Hematopoietic multipotent progenitor cell treated with erythropoietin and hydrocortisone succinate and interleukin-3 and kit ligand, for 4 days (in vitro differentiated cells): ENCODE results near the gene ZBTB5.
"Not testable (repeated sequence)": the region's sequence is repeated elsewhere in the genome, so short reads cannot be mapped to it uniquely, and the experiment has no call there.

ENCODE experiments used
- DNase-seq: peaks from one replicate; pipeline ENCODE4 v3.0.0-alpha.2; 2015

The ZBTB5 gene

DNA sequence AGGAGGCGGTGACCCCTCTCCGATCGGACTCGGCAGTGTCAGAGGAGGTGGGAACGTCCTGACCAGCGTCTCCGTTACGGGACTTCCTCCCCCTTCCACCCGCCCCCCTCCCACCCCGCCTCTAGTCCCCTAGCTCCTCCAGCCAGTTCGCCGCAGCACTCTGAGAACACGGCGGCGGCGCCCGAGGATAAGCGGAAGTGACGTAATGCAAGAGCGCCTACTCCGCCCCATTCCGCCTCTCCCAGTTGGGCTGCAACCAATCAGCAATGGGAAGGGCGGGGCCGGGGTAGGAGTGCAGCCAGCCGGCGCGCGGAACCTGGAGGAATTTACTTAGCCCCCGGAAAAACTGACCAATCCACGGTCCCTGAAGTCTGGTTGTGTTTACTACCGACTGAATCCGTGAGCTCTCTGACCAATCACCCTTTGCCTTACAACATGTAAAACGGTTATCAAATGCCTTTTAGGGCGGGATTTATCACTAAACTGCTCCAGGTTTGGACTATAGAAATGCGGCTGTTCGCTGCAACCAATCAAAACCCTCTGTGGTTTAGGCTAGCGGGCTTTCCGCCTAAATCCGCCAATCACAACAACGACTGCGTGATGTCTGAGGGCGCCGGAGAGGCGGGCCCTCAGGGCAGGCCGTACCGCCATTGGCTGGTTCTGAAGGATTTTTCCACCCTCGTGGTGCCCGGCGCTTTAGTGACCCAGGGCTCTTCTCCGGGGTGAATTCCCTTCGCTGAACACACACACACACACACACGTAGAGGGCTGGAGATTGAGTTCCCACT lies at the start of gene ZBTB5:
Gene ZBTB5, minus strand, starts transcription at position 202 of the 788 bp plus-strand sequence. CDS start 22,899 bp downstream, outside the sequence.
- DNase-seq = peak; percentile 100

DNA sequence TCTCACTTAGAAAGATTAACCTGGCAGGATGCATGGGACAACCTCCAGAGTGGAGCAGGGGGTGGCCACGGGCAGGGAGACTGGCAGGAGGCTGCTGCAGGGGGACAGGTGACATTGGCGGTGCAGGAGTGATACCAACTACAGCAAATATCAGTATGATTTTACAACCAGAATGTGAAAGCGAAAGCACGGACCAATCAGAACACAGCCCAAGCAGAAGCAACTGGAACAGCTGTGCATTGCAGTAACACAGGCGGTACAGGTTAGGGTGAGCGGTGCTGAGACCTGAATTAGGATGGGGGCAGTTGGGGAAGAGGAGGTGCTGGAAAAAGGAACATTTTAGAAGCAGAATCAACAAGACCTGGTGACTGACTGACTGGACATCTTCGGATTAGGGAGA lies 49.7 kb upstream of the ZBTB5 start:
- DNase-seq = no peak

DNA sequence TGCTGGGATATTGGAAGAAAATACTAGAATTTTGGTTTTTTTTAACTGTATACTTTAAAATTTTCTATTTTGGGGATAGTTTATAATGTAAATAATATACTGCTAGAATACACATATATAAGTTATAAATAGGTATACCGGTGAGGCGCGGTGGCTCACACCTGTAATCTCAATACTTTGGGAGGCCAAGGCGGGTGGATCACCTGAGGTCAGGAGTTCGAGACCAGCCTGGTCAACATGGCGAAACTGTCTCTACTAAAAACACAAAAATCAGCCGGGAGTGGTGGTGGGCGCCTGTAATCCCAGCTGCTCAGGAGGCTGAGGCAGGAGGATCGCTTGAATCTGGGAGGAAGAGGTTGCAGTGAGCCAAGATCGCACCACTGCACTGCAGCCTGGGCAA lies 49.2 kb upstream of the ZBTB5 start:
- not testable (repeated sequence) for DNase-seq

DNA sequence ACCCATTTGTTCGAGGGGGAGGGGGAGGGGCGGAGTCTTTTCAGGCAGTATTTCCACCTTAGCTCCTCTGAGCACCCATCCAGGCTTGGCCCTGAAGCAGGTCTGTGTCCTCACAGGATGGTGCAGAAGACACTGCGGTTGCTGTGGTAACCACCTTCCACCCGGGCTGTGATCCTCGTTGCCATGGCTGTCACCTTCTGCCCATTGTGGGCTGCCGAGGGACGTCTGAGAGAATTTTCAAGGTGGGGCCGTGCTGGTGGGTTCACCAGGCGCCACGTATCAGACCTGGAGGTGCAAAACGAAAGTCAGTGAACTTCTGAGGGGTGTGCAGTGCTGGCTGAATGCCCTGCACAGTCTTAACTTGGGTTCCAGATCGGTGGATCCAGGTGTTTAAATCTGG lies 47.2 kb upstream of the ZBTB5 start:
- no peak for DNase-seq

DNA sequence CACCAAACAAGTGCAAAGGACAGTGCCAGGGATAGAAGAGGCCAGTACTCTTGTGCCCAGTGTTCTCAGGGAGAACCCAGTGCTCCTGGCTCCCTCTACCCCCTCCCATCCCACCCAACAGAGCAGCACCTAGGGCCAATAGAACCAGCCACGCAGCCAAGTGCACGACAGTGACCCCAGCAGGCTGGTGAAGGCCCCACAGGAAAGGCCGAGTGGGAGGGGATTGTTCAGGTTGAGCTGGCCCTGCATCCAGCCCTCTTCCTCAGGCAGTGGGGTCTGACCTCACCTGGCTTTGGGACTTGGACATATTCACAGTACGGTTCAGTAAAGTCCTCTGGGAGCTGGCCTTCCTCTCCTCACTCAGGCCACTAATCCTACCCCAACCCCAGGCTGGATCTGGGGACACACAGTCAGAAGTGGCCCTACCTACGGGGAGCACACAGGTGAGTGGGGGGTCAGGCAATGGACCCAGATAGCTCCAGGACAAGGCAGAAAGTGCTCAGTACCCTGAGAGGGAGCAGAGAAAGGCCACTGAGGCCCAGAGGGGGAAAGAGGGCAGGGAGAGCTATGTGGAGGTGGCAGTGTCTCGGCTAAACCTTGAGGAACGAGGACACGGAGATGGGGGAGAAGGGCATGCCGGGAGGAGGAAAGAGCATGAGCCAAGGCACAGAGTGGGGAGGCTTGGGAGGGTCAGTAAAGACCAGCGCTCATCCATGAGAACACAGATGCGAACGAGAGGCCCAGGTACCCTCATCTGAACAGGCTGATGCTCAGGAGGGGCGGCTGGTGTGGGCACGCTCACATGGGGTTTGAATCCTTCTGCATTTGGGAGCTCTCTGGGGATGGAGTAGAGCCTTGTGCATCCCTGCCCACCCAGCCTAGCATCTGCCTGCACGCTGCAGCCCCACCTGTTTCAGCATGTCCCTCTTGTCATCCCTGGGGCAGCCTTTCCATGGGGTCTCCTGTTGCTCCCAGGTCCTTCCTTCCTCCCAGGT lies 46.1 kb upstream of the ZBTB5 start:
- DNase-seq = peak; percentile 42

GRCh38 chr9:37510053-37510452 lies 44.8 kb upstream of the ZBTB5 start:
- not testable (repeated sequence) for DNase-seq

DNA sequence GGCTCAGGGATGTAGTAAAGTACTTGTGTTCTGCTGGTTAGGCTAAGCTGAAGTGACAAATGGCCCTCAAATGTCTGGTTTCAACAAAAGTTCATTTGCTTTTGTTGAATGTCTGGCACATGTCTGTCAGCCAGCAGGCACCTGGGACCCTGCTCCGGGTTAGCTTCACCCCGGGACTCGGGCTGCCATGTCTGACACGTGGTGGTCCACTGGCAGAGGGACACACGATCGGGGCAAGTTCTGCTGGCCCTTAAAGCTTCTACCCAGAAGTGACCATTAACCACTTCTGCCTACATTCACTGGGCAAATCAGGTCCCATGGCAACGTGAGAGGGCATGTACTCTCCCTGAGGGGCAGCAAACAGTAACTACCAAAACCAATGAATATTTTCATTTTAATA lies 44.3 kb upstream of the ZBTB5 start:
- DNase-seq = no peak

DNA sequence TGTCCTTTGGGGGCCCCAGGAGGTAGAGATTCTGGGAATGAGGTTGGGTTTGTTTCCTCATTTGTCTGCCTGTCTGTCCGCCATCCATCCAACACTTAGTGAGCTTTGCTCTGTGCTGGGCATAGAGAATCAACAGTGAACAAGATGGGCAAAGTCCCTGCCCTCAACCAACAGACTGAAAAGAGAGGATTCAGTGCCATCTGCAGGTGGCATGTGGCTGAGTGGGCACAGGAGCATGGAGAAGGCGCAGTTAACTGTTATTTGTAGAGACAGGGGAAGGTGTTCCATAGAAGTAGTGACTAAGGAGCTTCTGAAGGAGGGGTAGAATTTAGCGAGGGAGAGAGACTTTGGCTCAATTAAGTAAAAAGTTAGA lies 43.6 kb upstream of the ZBTB5 start:
- peak; percentile 21 for DNase-seq

- no peak for DNase-seq
These were observed 43.0 kb upstream of the ZBTB5 start for GRCh38 chr9:37508135-37508833.

DNA sequence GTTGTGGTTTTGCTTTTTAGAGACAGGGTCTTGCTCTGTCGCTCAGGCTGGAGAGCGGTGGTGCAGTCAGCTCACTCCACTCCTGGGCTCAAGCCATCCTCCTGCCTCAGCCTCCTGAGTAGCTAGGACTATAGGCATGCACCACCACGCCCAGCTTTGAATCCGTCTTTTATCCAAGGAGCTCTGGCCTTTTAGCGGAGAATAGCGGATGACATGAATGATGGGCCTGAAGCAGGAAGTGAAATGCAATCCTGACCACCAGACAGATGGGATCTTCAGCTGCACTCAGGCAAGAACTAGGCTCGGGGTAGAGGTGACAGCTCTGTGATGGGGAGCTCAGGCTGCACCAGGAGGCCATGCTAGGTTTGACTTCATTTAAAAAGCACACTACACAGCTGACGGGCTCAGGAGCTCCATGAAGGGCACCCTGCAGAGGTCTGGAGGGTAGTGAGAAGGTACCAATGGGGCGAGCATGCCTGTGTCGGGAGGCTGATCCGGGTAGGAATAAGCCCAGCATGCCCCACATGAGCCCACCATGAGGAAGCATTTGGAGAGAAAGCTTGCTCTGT lies 42.4 kb upstream of the ZBTB5 start:
- no peak for DNase-seq

- DNase-seq = no peak
These were observed 39.4 kb upstream of the ZBTB5 start for GRCh38 chr9:37504605-37505004.

GRCh38 chr9:37503736-37504135 lies 38.5 kb upstream of the ZBTB5 start:
- DNase-seq = peak; percentile 48

GRCh38 chr9:37501957-37502596 lies 36.8 kb upstream of the ZBTB5 start:
- no peak for DNase-seq

GRCh38 chr9:37499297-37499696 lies 34.0 kb upstream of the ZBTB5 start:
- no peak for DNase-seq

DNA sequence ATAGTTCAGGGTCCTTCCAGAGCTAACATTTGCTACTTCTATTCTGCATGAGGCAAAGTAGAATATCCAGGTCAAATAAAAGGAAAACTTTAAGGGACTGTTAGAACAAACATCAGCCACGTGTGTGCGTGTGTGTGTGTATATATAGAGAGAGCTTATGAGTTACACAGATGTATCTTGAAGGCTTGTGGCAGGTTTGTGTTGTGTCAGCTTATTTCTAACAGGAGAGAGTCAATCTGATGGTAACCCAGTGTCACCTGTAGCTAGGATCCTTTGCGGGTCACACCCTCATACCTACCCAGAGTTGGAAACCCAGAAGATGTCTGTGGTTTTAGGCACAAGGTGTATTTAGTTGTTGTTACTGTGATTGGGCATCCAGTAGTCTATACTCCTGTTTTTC lies 33.2 kb upstream of the ZBTB5 start:
- no peak for DNase-seq

- no peak for DNase-seq
These were observed 32.1 kb upstream of the ZBTB5 start for GRCh38 chr9:37497320-37497719.

GRCh38 chr9:37496020-37496419 lies 30.8 kb upstream of the ZBTB5 start:
- DNase-seq = no peak

DNA sequence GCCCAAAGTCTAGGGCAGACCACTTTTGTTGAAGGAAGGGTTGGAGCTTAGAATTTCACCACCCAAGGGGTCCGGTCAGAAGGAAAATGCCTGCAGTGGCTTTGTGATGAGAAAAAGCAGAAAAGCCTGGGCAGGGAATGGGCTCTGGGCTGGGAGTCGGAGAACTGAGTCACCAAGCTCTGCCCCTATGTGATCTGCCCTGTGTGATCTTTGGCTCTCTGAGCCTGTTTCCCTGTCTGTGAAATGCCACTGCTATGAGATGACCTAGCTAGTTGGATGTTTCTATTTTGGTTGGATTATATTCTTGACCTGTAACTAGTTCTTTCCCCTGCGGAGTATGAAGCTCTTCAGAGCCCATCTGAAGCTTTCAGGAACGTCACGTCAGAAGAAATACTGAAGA lies 30.3 kb upstream of the ZBTB5 start:
- no peak for DNase-seq

- DNase-seq = peak; percentile 27
These were observed 26.7 kb upstream of the ZBTB5 start for GRCh38 chr9:37491939-37492338.

- peak; percentile 26 for DNase-seq
These were observed 21.6 kb upstream of the ZBTB5 start for GRCh38 chr9:37486616-37487548.

- DNase-seq = no peak
These were observed 21.0 kb upstream of the ZBTB5 start for GRCh38 chr9:37486256-37486615.
